Islet precursor cell (in vitro differentiated cells): ENCODE measurements around the gene DNAH9.

Experiments
- DNase-seq: peaks from one replicate; pipeline ENCODE4 v3.0.0-alpha.2; 2018

DNAH9 gene, protein sequence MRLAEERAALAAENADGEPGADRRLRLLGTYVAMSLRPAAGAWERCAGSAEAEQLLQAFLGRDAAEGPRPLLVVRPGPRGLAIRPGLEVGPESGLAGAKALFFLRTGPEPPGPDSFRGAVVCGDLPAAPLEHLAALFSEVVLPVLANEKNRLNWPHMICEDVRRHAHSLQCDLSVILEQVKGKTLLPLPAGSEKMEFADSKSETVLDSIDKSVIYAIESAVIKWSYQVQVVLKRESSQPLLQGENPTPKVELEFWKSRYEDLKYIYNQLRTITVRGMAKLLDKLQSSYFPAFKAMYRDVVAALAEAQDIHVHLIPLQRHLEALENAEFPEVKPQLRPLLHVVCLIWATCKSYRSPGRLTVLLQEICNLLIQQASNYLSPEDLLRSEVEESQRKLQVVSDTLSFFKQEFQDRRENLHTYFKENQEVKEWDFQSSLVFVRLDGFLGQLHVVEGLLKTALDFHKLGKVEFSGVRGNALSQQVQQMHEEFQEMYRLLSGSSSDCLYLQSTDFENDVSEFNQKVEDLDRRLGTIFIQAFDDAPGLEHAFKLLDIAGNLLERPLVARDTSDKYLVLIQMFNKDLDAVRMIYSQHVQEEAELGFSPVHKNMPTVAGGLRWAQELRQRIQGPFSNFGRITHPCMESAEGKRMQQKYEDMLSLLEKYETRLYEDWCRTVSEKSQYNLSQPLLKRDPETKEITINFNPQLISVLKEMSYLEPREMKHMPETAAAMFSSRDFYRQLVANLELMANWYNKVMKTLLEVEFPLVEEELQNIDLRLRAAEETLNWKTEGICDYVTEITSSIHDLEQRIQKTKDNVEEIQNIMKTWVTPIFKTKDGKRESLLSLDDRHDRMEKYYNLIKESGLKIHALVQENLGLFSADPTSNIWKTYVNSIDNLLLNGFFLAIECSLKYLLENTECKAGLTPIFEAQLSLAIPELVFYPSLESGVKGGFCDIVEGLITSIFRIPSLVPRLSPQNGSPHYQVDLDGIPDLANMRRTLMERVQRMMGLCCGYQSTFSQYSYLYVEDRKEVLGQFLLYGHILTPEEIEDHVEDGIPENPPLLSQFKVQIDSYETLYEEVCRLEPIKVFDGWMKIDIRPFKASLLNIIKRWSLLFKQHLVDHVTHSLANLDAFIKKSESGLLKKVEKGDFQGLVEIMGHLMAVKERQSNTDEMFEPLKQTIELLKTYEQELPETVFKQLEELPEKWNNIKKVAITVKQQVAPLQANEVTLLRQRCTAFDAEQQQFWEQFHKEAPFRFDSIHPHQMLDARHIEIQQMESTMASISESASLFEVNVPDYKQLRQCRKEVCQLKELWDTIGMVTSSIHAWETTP (N-terminal part only)

DNA sequence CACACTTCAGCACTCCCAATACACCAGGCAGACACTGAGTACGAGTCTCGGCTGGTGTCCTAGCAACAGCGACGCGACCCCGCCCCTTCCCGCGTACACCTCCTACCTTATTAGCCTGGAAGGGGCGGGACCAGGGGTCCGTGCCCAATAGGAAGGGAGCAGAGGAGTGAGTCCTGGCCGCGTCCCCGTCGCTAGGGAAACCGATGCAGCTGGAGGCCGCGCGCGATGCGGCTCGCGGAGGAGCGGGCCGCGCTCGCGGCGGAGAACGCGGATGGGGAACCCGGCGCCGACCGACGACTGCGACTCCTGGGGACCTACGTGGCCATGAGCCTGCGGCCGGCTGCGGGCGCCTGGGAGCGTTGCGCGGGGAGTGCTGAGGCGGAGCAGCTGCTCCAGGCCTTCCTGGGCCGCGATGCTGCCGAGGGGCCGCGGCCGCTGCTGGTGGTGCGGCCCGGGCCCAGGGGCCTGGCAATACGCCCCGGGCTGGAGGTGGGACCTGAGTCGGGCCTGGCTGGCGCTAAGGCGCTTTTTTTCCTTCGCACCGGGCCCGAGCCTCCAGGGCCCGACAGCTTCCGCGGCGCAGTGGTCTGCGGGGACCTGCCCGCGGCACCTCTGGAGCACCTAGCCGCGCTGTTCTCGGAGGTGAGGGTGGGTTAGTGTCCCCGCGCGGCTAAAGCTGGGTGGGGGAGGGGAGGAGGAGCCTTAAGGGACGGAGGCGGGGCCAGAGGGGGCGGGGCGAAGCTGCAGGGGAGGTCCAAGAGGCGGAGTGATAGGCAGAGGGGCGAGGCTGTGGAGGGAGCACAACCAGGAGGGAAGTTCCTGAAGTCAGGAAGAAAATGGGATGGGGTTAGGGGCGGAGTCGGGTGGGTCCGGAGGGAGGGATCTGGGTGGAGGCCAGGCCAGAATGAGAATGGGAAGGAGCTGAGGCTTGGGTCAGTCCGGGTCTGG, at the start of gene DNAH9:
DNAH9 (plus strand) TSS at position 197 of the 948 bp plus-strand sequence; CDS start at position 226, 29 bp downstream.
- DNase-seq, result peak; percentile 99

DNA sequence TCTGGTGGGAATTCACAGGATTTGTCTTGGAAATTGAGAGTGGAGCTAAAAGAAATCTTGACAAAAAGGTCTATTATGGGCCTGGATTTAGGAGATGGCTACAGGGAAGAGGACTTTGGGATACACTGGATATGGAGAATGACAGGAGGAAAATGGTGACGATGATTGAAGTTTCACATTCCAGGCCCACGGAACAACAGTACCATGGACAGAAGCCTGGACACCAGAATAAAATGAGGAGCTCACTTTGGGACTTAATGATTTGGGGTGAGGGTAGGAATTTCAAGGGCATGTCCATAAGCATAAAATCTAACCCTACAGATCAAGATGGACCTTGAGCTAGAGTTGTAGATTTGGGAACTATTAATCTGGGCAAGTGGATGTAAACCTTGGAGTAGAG, 47.8 kb upstream of the DNAH9 start:
- no peak for DNase-seq

DNA sequence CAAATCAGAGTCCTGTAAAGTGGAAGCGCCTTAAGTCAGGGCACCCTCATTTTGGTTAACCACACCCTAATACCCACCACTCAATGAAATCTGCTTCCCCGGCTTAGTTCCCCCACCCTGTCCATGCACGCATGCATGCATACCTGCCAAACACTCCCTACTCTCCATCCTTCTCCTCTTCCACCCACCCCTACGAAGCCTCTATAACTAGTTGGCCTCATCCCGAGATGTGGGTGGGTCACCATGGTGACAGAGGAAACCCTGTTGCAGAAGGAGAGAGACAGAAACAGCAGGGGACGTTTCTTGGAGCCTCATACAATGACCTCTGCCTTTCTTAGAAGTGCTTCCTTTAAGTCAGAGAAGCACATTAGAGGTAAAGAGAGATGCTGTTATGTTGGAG, 46.8 kb upstream of the DNAH9 start:
- DNase-seq, result no peak

DNA sequence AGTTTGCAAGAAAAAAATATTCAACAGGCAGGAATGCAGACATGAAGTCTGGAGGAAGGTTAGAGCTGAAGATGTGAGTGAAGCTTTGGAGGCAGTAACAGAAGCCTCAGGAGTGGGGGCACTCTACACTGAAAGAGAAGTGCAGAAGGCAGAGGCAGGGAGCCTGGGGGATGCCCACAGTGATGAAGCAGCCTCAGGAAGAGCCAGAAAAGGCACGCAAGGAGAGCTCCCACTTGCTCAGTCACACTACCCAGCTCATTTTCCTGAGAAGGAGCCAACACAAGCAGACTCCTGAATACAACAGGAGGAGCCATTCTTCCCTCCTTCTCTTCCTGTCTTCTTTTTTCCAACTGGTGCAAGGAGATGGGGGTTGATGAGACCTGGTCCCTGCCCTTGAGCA, 45.1 kb upstream of the DNAH9 start:
- DNase-seq, result no peak

DNA sequence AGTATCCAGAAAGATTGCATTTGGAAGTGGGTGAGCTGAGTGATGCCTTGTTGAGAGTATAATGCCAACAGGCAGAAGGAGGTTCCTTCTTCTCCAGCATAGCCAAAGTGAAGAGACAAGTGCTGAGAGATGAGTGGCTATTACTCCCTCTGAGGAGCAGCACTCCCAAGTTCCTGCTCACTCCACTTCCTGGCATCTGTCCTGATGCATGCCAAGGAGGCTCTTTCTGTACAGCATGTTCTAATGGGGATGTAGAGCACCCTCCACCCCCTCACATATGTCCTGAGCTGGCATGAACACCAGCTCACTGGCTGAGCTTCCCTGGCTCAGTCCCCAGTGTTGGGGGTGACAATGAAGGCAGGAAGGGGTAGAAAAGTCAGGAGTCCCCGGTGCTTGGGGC, 44.2 kb upstream of the DNAH9 start:
- DNase-seq, result no peak

DNA sequence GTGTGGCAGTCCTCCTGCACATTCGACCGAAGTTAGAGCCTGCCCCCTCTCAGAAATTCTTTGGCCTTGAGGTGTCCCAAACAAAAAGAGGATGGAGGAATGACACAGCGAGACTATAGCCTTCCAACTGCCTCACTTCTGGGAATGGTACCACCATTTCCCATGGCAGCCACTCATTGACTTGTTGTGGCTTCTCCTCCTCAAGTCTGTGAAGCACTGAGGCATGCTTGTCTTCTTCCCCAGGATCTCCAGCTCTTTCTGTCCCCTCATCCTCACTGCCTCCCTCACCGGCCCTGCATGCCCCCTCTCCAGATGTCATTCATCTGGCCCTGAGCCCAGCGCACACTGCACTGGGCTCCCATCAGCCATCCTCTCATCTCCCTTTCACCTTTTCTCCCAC, 43.7 kb upstream of the DNAH9 start:
- no peak for DNase-seq

DNA sequence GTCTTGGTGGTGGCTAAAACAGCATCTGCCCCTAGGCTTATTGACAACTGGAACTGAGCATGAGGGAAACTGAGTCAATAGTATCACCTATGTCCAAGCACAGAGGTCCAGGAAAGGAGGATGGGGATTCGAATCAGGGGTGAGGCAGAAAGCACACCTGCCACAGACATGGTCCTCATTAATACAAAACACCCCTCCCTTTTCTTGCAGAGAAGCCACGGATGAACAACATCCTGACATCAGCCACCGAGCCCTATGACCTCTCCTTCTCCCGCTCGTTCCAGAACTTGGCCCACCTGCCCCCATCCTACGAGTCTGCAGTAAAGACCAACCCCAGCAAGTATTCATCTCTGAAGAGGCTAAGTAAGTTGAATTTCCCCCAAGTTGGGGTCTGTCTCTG, 42.7 kb upstream of the DNAH9 start:
- no peak for DNase-seq

DNA sequence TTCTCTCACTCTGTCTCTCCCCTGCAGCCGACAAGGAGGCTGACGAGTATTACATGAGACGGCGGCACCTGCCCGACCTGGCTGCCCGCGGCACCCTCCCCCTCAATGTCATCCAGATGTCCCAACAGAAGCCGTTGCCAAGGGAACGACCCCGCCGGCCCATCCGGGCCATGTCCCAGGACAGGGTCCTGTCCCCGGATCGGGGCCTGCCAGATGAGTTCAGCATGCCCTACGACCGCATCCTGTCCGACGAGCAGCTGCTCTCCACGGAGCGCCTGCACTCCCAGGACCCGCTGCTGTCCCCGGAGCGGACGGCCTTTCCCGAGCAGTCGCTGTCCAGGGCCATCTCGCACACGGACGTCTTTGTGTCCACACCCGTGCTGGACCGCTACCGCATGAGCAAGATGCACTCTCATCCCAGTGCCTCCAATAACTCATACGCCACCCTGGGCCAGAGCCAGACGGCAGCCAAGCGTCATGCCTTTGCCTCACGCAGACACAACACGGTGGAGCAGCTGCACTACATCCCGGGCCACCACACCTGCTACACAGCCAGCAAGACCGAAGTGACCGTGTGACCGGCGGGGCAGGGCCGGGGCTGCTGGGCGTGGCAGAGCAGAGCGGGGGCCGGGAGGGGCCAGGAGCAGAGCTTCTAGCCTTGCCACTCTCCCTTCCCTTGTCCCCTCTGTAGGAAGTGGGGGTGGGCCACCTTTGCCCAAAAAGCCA, 40.4 kb upstream of the DNAH9 start:
- no peak for DNase-seq

DNA sequence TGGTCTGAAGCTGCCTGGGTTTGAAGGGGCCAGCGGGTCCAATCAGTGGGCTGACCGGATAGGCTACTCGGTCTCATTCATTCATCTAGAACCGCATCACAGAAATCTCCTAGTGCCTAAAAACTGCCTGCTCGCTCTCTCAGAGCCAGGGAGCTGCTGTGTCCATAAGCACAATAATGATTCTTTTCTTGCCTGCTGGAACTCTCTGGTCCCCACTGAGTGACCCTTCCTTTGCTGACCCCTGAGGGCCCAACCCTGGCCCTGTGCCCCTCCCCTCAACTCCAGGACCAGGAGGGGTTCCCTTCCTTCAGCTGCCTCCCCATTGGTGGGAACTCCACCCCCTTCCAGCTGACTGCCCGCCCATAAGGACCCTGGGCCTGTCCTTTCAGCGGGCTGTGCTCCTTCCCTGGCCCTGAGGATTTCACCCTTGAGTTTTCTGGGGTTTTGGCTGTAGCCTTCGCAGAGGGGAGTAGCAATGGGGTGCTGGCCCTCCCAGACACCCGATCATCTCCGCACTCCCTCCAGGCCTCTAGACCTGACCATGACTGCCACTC, 39.5 kb upstream of the DNAH9 start:
- no peak for DNase-seq

DNA sequence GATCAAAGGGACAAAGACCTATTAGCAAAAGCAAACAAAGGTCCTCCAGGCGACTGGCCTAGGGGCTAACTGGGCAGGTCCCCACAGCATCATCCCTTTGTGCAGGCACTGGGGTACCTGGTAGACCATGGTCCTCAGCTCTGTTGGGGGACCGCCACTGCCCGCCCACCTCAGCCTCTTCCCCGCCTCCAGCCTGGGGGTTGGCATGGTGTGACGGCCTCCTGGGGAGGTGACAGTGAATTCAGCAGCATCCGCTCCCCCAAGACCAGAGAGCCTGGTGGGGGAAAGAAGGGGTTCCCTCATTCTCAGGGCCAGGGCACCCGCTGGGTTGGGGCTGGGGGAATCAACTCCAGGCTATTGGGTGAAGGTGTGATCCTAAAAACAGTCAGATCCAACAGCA, 38.7 kb upstream of the DNAH9 start:
- peak; percentile 43 for DNase-seq

DNA sequence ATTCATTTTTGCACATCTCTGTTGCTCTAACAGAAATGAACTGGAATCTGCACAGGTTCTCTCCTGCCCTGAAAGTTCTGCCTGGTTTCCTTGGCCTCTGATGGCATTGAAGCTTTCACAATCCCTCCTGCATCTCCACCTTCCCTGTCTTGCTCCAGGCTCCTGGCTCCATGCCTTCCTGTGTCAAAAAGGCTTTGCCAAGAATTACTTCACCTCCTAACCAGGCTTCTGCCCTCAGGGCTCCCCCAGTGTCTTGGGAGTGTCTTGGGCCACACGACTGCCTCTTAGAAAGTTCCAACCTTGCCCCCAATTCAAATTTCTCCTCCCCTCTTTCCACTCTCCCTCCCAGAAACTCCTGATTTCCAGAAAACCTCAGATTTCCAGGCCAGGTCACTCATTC, 37.0 kb upstream of the DNAH9 start:
- peak; percentile 27 for DNase-seq

DNA sequence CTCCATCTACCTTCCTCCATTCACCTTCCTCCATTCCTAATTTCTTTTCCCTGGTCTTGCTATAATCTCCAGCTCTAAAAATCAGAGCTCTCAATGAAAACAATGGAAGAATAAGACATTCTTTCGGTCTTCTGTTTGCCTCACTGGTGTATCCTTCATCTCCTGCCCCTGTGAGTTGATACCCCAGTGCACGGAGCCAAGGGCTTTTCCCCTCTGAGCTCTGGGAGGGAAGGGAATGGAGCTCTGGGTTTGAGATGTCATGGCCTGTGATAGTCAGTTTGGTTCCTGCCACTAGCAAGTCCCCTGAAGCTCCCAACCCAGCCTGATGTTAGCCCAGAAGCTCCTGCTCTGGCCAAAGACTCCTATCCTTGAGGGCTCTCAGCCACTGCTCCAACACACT, 36.6 kb upstream of the DNAH9 start:
- DNase-seq, result peak; percentile 46

DNA sequence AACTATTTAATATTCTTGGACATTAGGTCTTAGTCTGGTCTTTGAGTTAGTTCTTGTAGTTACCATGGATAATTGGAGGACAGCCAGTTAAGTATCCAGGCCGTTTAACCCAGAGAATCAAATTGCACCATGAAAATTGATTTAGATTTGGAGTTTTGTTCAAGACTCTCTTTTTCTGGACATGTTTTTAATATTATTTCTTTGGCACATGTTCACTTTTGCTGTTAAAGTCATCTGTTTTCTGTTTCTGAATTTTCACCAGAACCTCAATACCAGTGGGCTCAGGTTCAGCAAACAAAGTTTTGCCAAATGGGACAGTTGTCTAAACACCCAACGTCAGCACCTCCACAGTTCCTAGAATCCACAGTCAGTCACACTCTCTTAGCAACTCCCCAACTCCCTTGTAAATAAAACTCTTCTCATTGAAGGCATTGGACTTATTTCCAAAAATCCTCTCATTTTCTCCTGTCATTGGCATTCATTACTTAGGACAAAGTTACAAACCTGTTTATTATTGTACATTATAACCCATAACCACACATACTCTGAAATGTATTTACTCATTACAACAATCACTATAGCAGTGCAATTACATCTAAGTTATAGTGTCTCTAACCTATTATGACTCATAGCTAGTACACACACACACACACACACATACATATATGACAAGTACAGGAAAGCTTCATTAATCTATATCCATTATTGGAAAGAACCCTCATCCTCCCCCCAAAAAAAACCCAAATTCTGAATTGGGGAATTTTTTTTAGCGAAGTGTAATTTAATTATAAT, 33.5 kb upstream of the DNAH9 start:
- no peak for DNase-seq

DNA sequence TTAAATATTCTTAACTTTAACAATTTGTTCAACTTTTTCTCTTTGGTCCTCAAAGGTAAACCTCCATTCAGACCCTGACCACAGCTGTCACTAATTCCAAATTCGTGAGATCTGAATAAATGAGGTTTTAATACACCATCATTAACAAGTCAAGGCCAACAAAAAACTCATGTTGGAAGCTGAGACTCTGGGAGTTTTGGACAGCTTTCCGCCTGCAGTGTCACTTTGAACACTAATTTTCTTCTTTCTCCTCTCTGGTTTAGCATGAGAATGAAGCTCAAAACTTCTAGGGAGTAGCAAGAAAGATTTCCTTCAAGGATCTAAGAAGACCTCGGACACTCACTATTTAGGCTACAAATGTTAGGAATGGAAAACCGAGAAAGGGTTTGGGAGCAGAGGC, 32.7 kb upstream of the DNAH9 start:
- no peak for DNase-seq

DNA sequence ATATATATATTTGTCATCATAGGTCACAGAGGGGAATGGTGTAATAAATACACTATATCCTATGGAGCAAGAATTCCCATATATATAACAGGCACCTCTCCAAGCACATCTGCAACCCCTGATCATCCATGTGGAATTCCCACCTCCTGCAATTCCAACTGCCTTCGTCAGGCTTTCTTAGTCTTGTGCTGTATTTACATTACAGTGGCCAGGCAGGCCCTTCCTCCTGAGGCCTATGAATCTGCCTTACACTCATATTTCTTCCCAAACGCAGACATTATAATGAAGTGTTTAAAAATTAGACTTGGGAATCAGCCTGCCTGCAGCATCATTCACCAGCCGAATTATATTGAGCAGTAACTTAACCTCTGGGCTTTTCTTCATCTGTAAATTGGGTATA, 19.3 kb upstream of the DNAH9 start:
- peak; percentile 22 for DNase-seq

DNA sequence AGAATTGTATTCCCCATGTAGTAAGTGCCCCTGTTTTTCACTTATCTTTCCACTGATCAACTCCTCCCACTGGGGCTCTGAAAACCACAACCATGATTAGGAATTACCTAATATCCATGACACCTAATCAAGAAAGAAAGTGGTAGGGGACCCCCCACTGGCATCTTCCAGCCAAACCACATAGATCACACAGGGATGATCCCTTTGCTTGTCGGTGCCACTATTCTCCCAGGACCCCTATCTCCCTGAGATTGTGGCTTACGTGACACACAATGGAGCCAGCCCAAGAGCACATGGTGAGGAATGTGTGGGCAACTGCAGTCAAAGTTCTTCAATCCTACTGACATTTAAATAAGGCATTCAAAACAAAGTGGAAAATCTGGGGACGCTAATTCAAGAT, 17.6 kb upstream of the DNAH9 start:
- peak; percentile 22 for DNase-seq

DNA sequence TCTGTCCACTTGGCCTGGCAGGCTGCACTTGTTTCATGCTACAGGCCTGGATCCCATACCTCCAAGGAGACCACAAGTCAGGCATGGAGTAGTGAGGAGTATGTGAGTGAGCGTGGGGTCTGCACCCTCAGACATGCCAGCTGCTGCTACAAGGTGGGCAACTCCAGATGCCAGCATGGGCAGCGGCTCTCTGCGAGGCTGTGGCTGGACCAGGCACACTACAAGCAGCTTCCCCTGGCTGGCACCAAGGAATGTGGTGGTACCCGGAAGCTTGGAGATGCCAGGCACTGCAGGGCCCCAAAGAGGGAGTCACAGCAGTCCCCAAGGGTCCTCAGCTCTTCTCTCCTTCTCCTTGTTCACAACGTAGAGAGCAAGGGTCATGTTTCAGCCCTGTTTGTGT, 16.1 kb upstream of the DNAH9 start:
- peak; percentile 45 for DNase-seq

DNA sequence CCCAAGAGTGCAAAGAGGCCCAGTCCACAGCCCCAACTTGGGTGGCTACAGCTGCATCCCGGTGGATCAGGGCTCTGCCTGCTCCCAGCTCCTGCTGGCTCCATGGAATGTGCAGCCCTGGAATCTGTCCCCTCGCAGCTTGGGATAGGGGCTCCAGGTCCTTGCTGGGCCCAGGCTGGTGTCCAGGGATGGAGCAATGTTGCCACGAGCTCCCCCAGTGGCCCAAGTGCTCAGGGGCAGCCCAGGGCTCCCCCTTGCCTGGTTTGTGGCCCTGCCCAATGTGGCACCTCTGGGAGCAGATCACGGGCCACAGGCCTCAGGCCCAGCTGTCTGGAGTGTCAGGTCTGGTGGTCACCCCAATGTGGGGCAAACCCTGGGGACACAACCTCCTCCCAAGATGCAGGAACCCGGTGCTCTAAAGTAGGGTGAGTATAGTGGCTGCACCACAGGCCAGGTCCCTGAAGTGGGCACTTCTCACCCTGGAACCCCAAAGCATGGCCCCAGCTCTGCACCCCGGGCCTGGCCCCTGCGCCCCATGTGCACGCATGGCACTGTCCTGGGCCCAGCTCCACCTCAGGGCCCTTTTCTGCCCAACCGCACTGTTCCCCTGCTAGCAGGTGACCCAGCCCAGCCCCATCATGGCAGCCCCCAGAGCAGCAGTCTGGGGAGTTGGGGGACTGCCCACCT, 14.8 kb upstream of the DNAH9 start:
- DNase-seq, result peak; percentile 52

DNA sequence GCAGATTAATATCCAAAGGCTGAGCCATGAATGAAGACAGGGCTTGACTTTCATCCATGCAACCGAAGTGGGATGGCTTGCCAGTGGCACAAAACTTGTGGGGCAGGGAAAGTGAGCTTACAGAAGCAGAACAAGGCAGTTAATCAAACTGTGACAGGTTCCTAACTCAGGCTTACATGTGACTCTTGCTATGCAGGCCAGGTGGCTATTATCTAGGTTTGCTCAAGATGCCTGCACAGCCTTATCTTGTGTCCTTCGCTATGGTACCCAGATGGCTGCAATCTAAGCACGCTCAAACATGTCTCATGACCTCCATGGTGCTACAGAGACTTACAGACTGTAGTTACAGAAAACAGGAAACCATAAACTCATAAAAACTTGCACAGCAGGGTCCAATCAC, 8.6 kb upstream of the DNAH9 start:
- DNase-seq, result peak; percentile 51
